ENCODE data around the gene MAPK7. TPM values are rescaled to one million over a fixed set of nuclear protein-coding genes. Genes with fewer than 3 reads are reported as not detected.

The MAPK7 gene
- total and polyA plus RNA-seq, 9 of the 15 experiments (the other 6 are each of a cell fraction or from before 2014, with no cell fraction given): 0.46 to 7.5 (median 2.5) TPM

GRCh38 chr17:19379361-19380065 is 1.2 kb downstream of the MAPK7 start:
- Histone ChIP-seq H3K4me1 (replicated peaks in 1 of 2; ENCODE audit: control insufficient read depth in 2 of 2, insufficient read depth in 2 of 2, low read length in 2 of 2) (peaks cover 2 to 18% of the 10 kb centered on the region in 2 experiments; a peak in 4 of 5 replicates), H3K9ac (ENCODE audit: insufficient read depth in 1 of 2, low read depth in 2 of 2, low read length in 2 of 2) (peak overlapping the region; percentile 61 to 94; a peak in 2 of 4 replicates), H3K9me3 (replicated peaks; ENCODE audit: control insufficient read depth, insufficient read depth, low read depth, low read length) (no peaks in the 10 kb centered on the region), H3K79me2 (ENCODE audit: control insufficient read depth, insufficient read depth, low read length) (peaks cover 9% of the 10 kb centered on the region; the same call in 2 of the 3 replicates), H4K20me1 (replicated peaks; ENCODE audit: control insufficient read depth, insufficient read depth, low read length) (no peaks in the 10 kb centered on the region), H3K9me1 (ENCODE audit: control insufficient read depth, insufficient read depth, low read length) (no peaks in the 10 kb centered on the region), H3K27ac (ENCODE audit: extremely low read depth, low read depth, low read length) (no peak overlapping the region), H3K4me2 (ENCODE audit: insufficient read depth, low read length) (peak overlapping the region; percentile 81), H3K27me3 (ENCODE audit: control insufficient read depth in 2 of 2, insufficient read depth in 2 of 2, low read length in 2 of 2) (no peaks in the 10 kb centered on the region; a peak in 1 of 5 replicates), H3K4me3 (peak overlapping the region; percentile 65; the same call in 1 of the 2 replicates), H2AFZ (ENCODE audit: low read depth, low read length) (no peak overlapping the region), H3K36me3 (ENCODE audit: control insufficient read depth, insufficient read depth, low read length) (peaks cover 21% of the 10 kb centered on the region; the same call in 2 of the 3 replicates)
- no peak for ATAC-seq
- WGBS (ENCODE audit: insufficient coverage, low coverage, missing lambda C conversion rate): 79% methylated on average over 12 of the region's 13 CpGs
- in situ Hi-C loops (cut with MboI) (no loop called here), intact Hi-C loops (cut with micrococcal nuclease) (no loop called here)
- BruUV-seq (replicated peaks): TSS peak; percentile 39
- CTCF ChIA-PET (ENCODE audit: low intra/inter-chr PET ratio): no interaction called here
- POLR2A ChIA-PET: no interaction called here
- TF ChIP-seq POLR3A (IDR thresholded peaks at IDR 0.05; ENCODE audit: borderline replicate concordance, extremely low read depth, insufficient read depth, insufficient read length): no peak
- no peak for TF ChIP-seq CBX1 (IDR thresholded peaks at IDR 0.05; ENCODE audit: low read depth)
- FAIRE-seq: no peak
- no peak for DNase-seq (ENCODE audit: extremely low read depth in 1 of 4, low spot score in 3 of 4)

- Histone ChIP-seq H3K27ac (ENCODE audit: extremely low read depth, low read depth, low read length) (no peak overlapping the region), H3K79me2 (ENCODE audit: control insufficient read depth, insufficient read depth, low read length) (peaks cover 9% of the 10 kb centered on the region; the same call in 2 of the 3 replicates), H3K4me3 (no peak overlapping the region), H3K27me3 (ENCODE audit: control insufficient read depth in 2 of 2, insufficient read depth in 2 of 2, low read length in 2 of 2) (no peaks in the 10 kb centered on the region; a peak in 1 of 5 replicates), H3K9me3 (replicated peaks; ENCODE audit: control insufficient read depth, insufficient read depth, low read depth, low read length) (no peaks in the 10 kb centered on the region), H3K9me1 (ENCODE audit: control insufficient read depth, insufficient read depth, low read length) (no peaks in the 10 kb centered on the region), H3K36me3 (ENCODE audit: control insufficient read depth, insufficient read depth, low read length) (peaks cover 21% of the 10 kb centered on the region; the same call in 2 of the 3 replicates), H4K20me1 (replicated peaks; ENCODE audit: control insufficient read depth, insufficient read depth, low read length) (no peaks in the 10 kb centered on the region), H3K4me1 (replicated peaks in 1 of 2; ENCODE audit: control insufficient read depth in 2 of 2, insufficient read depth in 2 of 2, low read length in 2 of 2) (peaks cover 3 to 27% of the 10 kb centered on the region in 2 experiments; a peak in 4 of 5 replicates), H3K9ac (ENCODE audit: insufficient read depth in 1 of 2, low read depth in 2 of 2, low read length in 2 of 2) (no peak overlapping the region), H2AFZ (ENCODE audit: low read depth, low read length) (no peak overlapping the region), H3K4me2 (ENCODE audit: insufficient read depth, low read length) (no peak overlapping the region)
- no peak for FAIRE-seq
- ChIA-PET POLR2A (no interaction called here), CTCF (ENCODE audit: low intra/inter-chr PET ratio) (no interaction called here)
- no peak for DNase-seq (ENCODE audit: extremely low read depth in 1 of 4, low spot score in 3 of 4)
- peak; percentile 63 for TF ChIP-seq NFIC (IDR thresholded peaks at IDR 0.05)
- no peak for TF ChIP-seq POLR2AphosphoS5 (IDR thresholded peaks at IDR 0.05; ENCODE audit: control insufficient read depth, insufficient read depth, low read depth, low read length)
- no peak for TF ChIP-seq ZNF311 (CRISPR knock-in tag; IDR thresholded peaks at IDR 0.05)
- BruUV-seq (replicated peaks): no TSS peak
- no peak for ATAC-seq
- 92% methylated on average over 27 of the region's 29 CpGs for WGBS (ENCODE audit: insufficient coverage, low coverage, missing lambda C conversion rate)
- intact Hi-C loops (cut with micrococcal nuclease): no loop called here
- in situ Hi-C loops (cut with MboI): no loop called here
Measured at GRCh38 chr17:19380481-19381301, 2.4 kb downstream of the MAPK7 start.

Measured in K562 (cell line).